ENCODE results near the gene RC3H1.
"Not testable (repeated sequence)": the region's sequence is repeated elsewhere in the genome, so short reads cannot be mapped to it uniquely, and the experiment has no call there.

DNA sequence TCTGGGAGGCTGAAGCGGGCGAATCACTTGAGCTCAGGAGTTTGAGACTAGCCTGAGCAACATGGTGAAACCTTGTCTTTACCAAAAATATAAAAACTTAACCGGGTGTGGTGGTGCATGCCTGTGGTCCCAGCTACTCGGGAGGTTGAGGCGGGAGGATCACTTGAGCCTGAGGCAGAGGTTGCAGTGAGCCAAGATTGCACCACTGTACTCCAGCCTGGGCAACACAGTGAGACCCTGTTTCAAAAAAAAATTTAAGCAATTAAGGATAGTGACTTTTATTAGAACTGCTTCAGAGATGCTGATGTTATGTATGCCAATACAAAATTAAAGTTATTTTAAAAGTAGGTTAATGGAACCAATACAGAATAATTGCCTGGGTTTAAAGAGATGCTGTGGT lies 56.3 kb downstream of the RC3H1 start:
- TF ChIP-seq, protein P1, sequence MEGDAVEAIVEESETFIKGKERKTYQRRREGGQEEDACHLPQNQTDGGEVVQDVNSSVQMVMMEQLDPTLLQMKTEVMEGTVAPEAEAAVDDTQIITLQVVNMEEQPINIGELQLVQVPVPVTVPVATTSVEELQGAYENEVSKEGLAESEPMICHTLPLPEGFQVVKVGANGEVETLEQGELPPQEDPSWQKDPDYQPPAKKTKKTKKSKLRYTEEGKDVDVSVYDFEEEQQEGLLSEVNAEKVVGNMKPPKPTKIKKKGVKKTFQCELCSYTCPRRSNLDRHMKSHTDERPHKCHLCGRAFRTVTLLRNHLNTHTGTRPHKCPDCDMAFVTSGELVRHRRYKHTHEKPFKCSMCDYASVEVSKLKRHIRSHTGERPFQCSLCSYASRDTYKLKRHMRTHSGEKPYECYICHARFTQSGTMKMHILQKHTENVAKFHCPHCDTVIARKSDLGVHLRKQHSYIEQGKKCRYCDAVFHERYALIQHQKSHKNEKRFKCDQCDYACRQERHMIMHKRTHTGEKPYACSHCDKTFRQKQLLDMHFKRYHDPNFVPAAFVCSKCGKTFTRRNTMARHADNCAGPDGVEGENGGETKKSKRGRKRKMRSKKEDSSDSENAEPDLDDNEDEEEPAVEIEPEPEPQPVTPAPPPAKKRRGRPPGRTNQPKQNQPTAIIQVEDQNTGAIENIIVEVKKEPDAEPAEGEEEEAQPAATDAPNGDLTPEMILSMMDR (IDR thresholded peaks at IDR 0.05) = not testable (repeated sequence)
- TF ChIP-seq RCOR1 (IDR thresholded peaks at IDR 0.05; ENCODE audit: low read depth, low read length); POLR2A (IDR thresholded peaks at IDR 0.05; ENCODE audit: low read length); NR3C1 (IDR thresholded peaks at IDR 0.05); EP300 (IDR thresholded peaks at IDR 0.05): not testable (repeated sequence)
